NCI-H748 (cell line): ENCODE results near the gene NEUROD2.

Source experiments
- DNase-seq: peaks from one replicate; lab custom pipeline; 2025; ENCODE audit not compliant: unreplicated experiment; lab: John Stamatoyannopoulos, UW

NEUROD2 gene

GRCh38 chr17:39618956-39619785, 11.5 kb upstream of the NEUROD2 start:
- no peak for DNase-seq

- peak; percentile 33 for DNase-seq
Observed at GRCh38 chr17:39618246-39618913, 10.7 kb upstream of the NEUROD2 start.

GRCh38 chr17:39617446-39618245, 9.9 kb upstream of the NEUROD2 start:
- DNase-seq: peak; percentile 81

GRCh38 chr17:39617100-39617445, 9.4 kb upstream of the NEUROD2 start:
- DNase-seq: no peak

- no peak for DNase-seq
Observed at GRCh38 chr17:39615434-39615833, 7.7 kb upstream of the NEUROD2 start.

GRCh38 chr17:39614545-39615157, 6.9 kb upstream of the NEUROD2 start:
- no peak for DNase-seq

- DNase-seq: no peak
Observed at GRCh38 chr17:39612935-39613464, 5.3 kb upstream of the NEUROD2 start.

- no peak for DNase-seq
Observed at GRCh38 chr17:39612291-39612894, 4.7 kb upstream of the NEUROD2 start.

- DNase-seq: no peak
Observed at GRCh38 chr17:39611401-39612112, 3.8 kb upstream of the NEUROD2 start.

- no peak for DNase-seq
Observed at GRCh38 chr17:39609416-39610025, 1.8 kb upstream of the NEUROD2 start.

- no peak for DNase-seq
Observed at GRCh38 chr17:39608142-39608981, 642 bp upstream of the NEUROD2 start.

- peak; percentile 31 for DNase-seq
Observed at GRCh38 chr17:39607057-39607850, 466 bp downstream of the NEUROD2 start.

- DNase-seq: peak; percentile 41
Observed at GRCh38 chr17:39606434-39607056, 1.2 kb downstream of the NEUROD2 start.

GRCh38 chr17:39605492-39606433, 2.0 kb downstream of the NEUROD2 start:
- peak; percentile 63 for DNase-seq

- DNase-seq: no peak
Observed at GRCh38 chr17:39604911-39605491, 2.7 kb downstream of the NEUROD2 start.
